NCI-H446 treated with DMSO at 0.1 percent for 48 hours (cell line): ENCODE results near the gene BCL2L12.

Experiments
- DNase-seq: peaks from one replicate; lab custom pipeline; 2025; lab: John Stamatoyannopoulos, UW

Gene BCL2L12

GRCh38 chr19:49664171-49665035 is 1.3 kb upstream of the BCL2L12 start:
- DNase-seq, result peak; percentile 25

GRCh38 chr19:49665036-49665350 is 740 bp upstream of the BCL2L12 start:
- DNase-seq, result no peak

- DNase-seq, result no peak
Measured at GRCh38 chr19:49666120-49666444, 349 bp downstream of the BCL2L12 start.

GRCh38 chr19:49667473-49667872 is 1.7 kb downstream of the BCL2L12 start:
- DNase-seq, result no peak

GRCh38 chr19:49669516-49669915 is 3.8 kb downstream of the BCL2L12 start:
- no peak for DNase-seq

- DNase-seq, result peak; percentile 27
Measured at GRCh38 chr19:49672131-49672919, 6.6 kb downstream of the BCL2L12 start.

GRCh38 chr19:49676136-49676783 is 10.5 kb downstream of the BCL2L12 start:
- DNase-seq, result peak; percentile 88

- DNase-seq, result peak; percentile 100
Measured at GRCh38 chr19:49676784-49677230, 11.1 kb downstream of the BCL2L12 start.

GRCh38 chr19:49677231-49677900 is 11.6 kb downstream of the BCL2L12 start, which contains the start of gene PRMT1:
Gene PRMT1 (plus strand): TSS chr19:49677271. CDS start chr19:49677281, 10 bp downstream.
- peak; percentile 51 for DNase-seq

GRCh38 chr19:49677901-49678674 is 12.4 kb downstream of the BCL2L12 start:
- DNase-seq, result peak; percentile 39

GRCh38 chr19:49678985-49679770 is 13.4 kb downstream of the BCL2L12 start:
- no peak for DNase-seq

GRCh38 chr19:49679771-49680413 is 14.2 kb downstream of the BCL2L12 start:
- no peak for DNase-seq

- peak; percentile 73 for DNase-seq
Measured at GRCh38 chr19:49680421-49681351, 15.0 kb downstream of the BCL2L12 start.

GRCh38 chr19:49681830-49682229 is 16.1 kb downstream of the BCL2L12 start:
- no peak for DNase-seq

GRCh38 chr19:49682274-49682673 is 16.5 kb downstream of the BCL2L12 start:
- DNase-seq, result no peak

GRCh38 chr19:49683814-49684250 is 18.1 kb downstream of the BCL2L12 start:
- DNase-seq, result no peak

GRCh38 chr19:49684251-49684982 is 18.7 kb downstream of the BCL2L12 start:
- DNase-seq, result no peak

GRCh38 chr19:49684983-49685553 is 19.3 kb downstream of the BCL2L12 start:
- no peak for DNase-seq
